SK-N-SH treated with all-trans-retinoic acid at 6 μM for 48 hours (cell line): ENCODE data around the gene SYNE3.

Experiments used
- ATAC-seq: fragments of 200-7000 bp; cut with Tn5 transposase; 3 replicates; pipeline ENCODE4 v1.9.1; 2020; ENCODE audit warnings: mild to moderate bottlenecking, moderate library complexity
- ARNTL ChIP-seq: fragments of 450-650 bp; formaldehyde crosslinking; IDR thresholded peaks from 2 replicates; pipeline ENCODE4 v1.5.0; 2020; ENCODE audit warnings: low read depth, mild to moderate bottlenecking, moderate library complexity, borderline replicate concordance
- BACH2 ChIP-seq: fragments of 250-450 bp; sonication (Bioruptor Pico); IDR thresholded peaks from 2 replicates; pipeline ENCODE4 v1.9.0; 2021; ENCODE audit warnings: mild to moderate bottlenecking, borderline replicate concordance
- CSDC2 ChIP-seq: fragments of 250-450 bp; sonication (Bioruptor Pico); IDR thresholded peaks from 2 replicates; pipeline ENCODE4 v1.5.0; 2020; ENCODE audit warnings: mild to moderate bottlenecking, moderate library complexity
- ESRRG ChIP-seq: fragments of 250-450 bp; sonication (Bioruptor Pico); IDR thresholded peaks from 2 replicates; pipeline ENCODE4 v1.6.1; 2021; ENCODE audit warnings: mild to moderate bottlenecking
- GLIS3 ChIP-seq: fragments of 250-450 bp; sonication (Bioruptor Pico); IDR thresholded peaks from 2 replicates; pipeline ENCODE4 v1.5.0; 2020; ENCODE audit warnings: mild to moderate bottlenecking, moderate library complexity
- ISL1 ChIP-seq: fragments of 250-450 bp; sonication (Bioruptor Pico); IDR thresholded peaks from 2 replicates; pipeline ENCODE4 v2.1.2; 2022; ENCODE audit warnings: mild to moderate bottlenecking, moderate library complexity
- OSR1 ChIP-seq: fragments of 250-450 bp; sonication (Bioruptor Pico); IDR thresholded peaks from 2 replicates; pipeline ENCODE4 v1.8.0; 2022; ENCODE audit warnings: moderate library complexity, mild to moderate bottlenecking, inconsistent platforms
- PPARA ChIP-seq: fragments of 250-450 bp; sonication (Bioruptor Pico); IDR thresholded peaks from 2 replicates; pipeline ENCODE4 v1.5.0; 2020; ENCODE audit warnings: mild to moderate bottlenecking, borderline replicate concordance
- RARB ChIP-seq: fragments of 250-450 bp; sonication (Bioruptor Pico); IDR thresholded peaks from 2 replicates; pipeline ENCODE4 v1.8.0; 2021; ENCODE audit warnings: mild to moderate bottlenecking, moderate library complexity
- SNAI2 ChIP-seq: fragments of 250-450 bp; sonication (Bioruptor Pico); IDR thresholded peaks from 2 replicates; pipeline ENCODE4 v1.5.0; 2020; ENCODE audit warnings: mild to moderate bottlenecking, moderate library complexity
- TCF4 ChIP-seq: fragments of 250-450 bp; sonication (Bioruptor Pico); IDR thresholded peaks from 2 replicates; pipeline ENCODE4 v1.8.0; 2021; ENCODE audit warnings: mild to moderate bottlenecking, moderate library complexity, borderline replicate concordance
- ZC3H10 ChIP-seq: fragments of 250-450 bp; sonication (Bioruptor Pico); IDR thresholded peaks from 2 replicates; pipeline ENCODE4 v1.5.1; 2021; ENCODE audit warnings: mild to moderate bottlenecking, moderate library complexity
- ZFP3 ChIP-seq: fragments of 250-450 bp; sonication (Bioruptor Pico); IDR thresholded peaks from 2 replicates; pipeline ENCODE4 v1.5.0; 2020; ENCODE audit warnings: mild to moderate bottlenecking, moderate library complexity
- ZFP30 ChIP-seq: fragments of 450-650 bp; formaldehyde crosslinking; IDR thresholded peaks from 2 replicates; pipeline ENCODE4 v1.5.0; 2022; ENCODE audit warnings: mild to moderate bottlenecking, moderate library complexity
- ZNF565 ChIP-seq: fragments of 450-650 bp; formaldehyde crosslinking; conservative IDR thresholded peaks from 2 replicates; pipeline ENCODE4 v1.5.0; 2020; ENCODE audit warnings: low read depth, mild to moderate bottlenecking, moderate library complexity
- ZNF70 ChIP-seq: fragments of 450-650 bp; formaldehyde crosslinking; IDR thresholded peaks from 2 replicates; pipeline ENCODE4 v1.5.0; 2020; ENCODE audit warnings: mild to moderate bottlenecking, moderate library complexity
- ZNF8 ChIP-seq: fragments of 450-650 bp; formaldehyde crosslinking; IDR thresholded peaks from 2 replicates; pipeline ENCODE4 v1.5.0; 2020; ENCODE audit warnings: mild to moderate bottlenecking, moderate library complexity
- TF ChIP-seq, protein P1 (sequence below): fragments of 250-450 bp; sonication (Bioruptor Pico); IDR thresholded peaks from 2 replicates; pipeline ENCODE4 v1.5.0; 2020; ENCODE audit warnings: mild to moderate bottlenecking, moderate library complexity
- TF ChIP-seq, protein P2 (sequence below): fragments of 250-450 bp; sonication (Bioruptor Pico); IDR thresholded peaks from 2 replicates; pipeline ENCODE4 v1.5.1; 2021; ENCODE audit warnings: mild to moderate bottlenecking, moderate library complexity
- TF ChIP-seq, protein P3 (sequence below): fragments of 250-450 bp; sonication (Bioruptor Pico); IDR thresholded peaks from 2 replicates; pipeline ENCODE4 v1.8.0; 2020; ENCODE audit warnings: mild to moderate bottlenecking, moderate library complexity, borderline replicate concordance
- TF ChIP-seq, protein P4 (sequence below): fragments of 250-450 bp; sonication (Bioruptor Pico); IDR thresholded peaks from 2 replicates; pipeline ENCODE4 v1.5.1; 2020; ENCODE audit warnings: low read depth, mild to moderate bottlenecking, moderate library complexity
- TF ChIP-seq, protein P5 (sequence below): fragments of 250-450 bp; sonication (Bioruptor Pico); IDR thresholded peaks from 2 replicates; pipeline ENCODE4 v1.8.0; 2021; ENCODE audit warnings: low read depth, mild to moderate bottlenecking, moderate library complexity, borderline replicate concordance

Gene SYNE3

DNA sequence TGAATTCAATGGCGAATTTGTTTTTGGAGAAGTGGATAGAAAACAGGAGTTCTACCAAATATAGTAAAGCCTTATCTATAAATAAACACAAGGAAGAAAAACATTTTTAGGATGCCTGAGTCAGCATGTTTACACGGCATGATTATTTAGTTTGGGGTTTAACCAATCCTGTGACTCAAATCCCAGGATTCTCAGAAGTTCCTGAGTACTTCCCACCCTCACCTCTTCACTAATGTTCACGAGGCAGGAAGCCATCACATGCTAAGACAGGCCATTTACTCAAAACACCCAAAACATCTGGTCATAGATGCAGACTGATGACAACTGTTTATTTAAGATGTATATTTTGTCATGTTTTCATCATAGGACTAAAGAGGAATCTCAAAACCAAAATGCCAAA lies 15.0 kb upstream of the SYNE3 start:
- no peak for ATAC-seq
- TF ChIP-seq TCF4 (CRISPR knock-in tag), result no peak
- no peak for TF ChIP-seq ZFP3 (CRISPR knock-in tag)
- no peak for TF ChIP-seq SNAI2
- TF ChIP-seq OSR1, result no peak
- TF ChIP-seq, protein P1, sequence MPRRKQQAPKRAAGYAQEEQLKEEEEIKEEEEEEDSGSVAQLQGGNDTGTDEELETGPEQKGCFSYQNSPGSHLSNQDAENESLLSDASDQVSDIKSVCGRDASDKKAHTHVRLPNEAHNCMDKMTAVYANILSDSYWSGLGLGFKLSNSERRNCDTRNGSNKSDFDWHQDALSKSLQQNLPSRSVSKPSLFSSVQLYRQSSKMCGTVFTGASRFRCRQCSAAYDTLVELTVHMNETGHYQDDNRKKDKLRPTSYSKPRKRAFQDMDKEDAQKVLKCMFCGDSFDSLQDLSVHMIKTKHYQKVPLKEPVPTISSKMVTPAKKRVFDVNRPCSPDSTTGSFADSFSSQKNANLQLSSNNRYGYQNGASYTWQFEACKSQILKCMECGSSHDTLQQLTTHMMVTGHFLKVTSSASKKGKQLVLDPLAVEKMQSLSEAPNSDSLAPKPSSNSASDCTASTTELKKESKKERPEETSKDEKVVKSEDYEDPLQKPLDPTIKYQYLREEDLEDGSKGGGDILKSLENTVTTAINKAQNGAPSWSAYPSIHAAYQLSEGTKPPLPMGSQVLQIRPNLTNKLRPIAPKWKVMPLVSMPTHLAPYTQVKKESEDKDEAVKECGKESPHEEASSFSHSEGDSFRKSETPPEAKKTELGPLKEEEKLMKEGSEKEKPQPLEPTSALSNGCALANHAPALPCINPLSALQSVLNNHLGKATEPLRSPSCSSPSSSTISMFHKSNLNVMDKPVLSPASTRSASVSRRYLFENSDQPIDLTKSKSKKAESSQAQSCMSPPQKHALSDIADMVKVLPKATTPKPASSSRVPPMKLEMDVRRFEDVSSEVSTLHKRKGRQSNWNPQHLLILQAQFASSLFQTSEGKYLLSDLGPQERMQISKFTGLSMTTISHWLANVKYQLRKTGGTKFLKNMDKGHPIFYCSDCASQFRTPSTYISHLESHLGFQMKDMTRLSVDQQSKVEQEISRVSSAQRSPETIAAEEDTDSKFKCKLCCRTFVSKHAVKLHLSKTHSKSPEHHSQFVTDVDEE (CRISPR knock-in tag), result no peak
- TF ChIP-seq, protein P2, sequence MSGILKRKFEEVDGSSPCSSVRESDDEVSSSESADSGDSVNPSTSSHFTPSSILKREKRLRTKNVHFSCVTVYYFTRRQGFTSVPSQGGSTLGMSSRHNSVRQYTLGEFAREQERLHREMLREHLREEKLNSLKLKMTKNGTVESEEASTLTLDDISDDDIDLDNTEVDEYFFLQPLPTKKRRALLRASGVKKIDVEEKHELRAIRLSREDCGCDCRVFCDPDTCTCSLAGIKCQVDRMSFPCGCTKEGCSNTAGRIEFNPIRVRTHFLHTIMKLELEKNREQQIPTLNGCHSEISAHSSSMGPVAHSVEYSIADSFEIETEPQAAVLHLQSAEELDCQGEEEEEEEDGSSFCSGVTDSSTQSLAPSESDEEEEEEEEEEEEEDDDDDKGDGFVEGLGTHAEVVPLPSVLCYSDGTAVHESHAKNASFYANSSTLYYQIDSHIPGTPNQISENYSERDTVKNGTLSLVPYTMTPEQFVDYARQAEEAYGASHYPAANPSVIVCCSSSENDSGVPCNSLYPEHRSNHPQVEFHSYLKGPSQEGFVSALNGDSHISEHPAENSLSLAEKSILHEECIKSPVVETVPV (CRISPR knock-in tag), result no peak
- no peak for TF ChIP-seq ZNF8 (CRISPR knock-in tag)
- no peak for TF ChIP-seq ZC3H10 (CRISPR knock-in tag)
- TF ChIP-seq ISL1 (CRISPR knock-in tag), result no peak
- TF ChIP-seq ZFP30 (CRISPR knock-in tag), result no peak
- TF ChIP-seq ARNTL, result no peak
- TF ChIP-seq BACH2 (CRISPR knock-in tag), result no peak
- no peak for TF ChIP-seq ZNF565 (CRISPR knock-in tag)
- TF ChIP-seq, protein P3, sequence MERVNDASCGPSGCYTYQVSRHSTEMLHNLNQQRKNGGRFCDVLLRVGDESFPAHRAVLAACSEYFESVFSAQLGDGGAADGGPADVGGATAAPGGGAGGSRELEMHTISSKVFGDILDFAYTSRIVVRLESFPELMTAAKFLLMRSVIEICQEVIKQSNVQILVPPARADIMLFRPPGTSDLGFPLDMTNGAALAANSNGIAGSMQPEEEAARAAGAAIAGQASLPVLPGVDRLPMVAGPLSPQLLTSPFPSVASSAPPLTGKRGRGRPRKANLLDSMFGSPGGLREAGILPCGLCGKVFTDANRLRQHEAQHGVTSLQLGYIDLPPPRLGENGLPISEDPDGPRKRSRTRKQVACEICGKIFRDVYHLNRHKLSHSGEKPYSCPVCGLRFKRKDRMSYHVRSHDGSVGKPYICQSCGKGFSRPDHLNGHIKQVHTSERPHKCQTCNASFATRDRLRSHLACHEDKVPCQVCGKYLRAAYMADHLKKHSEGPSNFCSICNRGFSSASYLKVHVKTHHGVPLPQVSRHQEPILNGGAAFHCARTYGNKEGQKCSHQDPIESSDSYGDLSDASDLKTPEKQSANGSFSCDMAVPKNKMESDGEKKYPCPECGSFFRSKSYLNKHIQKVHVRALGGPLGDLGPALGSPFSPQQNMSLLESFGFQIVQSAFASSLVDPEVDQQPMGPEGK (CRISPR knock-in tag), result no peak
- TF ChIP-seq, protein P4, sequence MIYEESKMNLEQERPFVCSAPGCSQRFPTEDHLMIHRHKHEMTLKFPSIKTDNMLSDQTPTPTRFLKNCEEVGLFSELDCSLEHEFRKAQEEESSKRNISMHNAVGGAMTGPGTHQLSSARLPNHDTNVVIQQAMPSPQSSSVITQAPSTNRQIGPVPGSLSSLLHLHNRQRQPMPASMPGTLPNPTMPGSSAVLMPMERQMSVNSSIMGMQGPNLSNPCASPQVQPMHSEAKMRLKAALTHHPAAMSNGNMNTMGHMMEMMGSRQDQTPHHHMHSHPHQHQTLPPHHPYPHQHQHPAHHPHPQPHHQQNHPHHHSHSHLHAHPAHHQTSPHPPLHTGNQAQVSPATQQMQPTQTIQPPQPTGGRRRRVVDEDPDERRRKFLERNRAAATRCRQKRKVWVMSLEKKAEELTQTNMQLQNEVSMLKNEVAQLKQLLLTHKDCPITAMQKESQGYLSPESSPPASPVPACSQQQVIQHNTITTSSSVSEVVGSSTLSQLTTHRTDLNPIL (CRISPR knock-in tag), result no peak

DNA sequence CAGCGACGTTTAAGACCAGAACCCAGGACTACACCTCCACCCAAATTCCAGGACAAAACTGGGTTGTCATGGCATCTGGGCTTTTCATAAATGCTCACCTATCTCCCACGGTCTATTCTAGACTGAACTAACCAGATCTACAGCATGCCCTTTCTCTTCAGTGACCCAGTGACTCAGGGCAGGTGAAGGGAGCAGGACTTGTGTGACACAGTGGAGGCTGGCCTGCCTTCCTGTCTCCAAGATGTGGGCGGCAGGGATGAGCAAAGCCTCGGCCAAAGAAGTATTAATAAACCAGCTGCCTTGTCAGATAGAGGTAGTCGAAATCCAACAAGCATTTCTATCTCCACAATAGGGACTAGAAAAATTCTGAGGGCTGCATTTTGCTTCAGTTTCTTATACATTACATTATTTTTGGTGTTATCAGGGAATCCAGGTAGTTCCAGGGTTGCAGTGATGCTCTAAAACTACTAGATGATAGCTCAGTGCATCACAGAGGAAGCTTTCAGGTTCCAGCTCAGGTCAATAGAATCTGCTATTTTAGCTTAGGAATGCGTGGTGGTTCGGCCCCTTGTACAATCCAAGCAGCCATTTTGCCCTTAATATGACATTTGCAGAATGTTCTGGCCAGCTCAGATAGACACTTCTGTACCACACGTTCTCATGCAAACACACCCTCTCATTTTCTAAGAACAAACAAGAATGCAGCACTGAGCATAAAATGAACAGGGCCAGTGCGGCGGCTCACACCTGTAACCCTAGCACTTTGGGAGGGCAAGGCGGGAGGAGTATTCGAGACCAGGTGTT lies 14.2 kb upstream of the SYNE3 start:
- no peak for ATAC-seq
- no peak for TF ChIP-seq RARB (CRISPR knock-in tag)
- no peak for TF ChIP-seq ZFP3 (CRISPR knock-in tag)
- no peak for TF ChIP-seq BACH2 (CRISPR knock-in tag)
- no peak for TF ChIP-seq CSDC2 (CRISPR knock-in tag)

DNA sequence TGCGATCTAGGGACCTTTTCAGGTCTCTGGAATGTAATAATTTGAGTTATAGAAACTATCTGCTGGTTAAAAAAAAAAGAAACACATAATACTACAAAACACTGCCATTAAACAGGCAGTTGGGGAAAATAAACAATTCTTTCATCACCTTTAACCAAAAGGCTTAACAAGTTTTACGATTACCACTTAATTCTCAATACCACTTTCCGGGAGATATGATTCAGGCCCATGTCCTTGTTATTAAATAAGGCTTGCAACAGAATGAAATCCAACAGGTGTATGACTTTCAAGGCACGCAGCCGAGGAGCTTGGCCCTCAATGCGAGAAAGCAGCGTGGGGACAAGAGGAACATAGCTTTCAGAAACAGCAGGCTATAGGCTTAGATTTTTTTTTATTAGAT lies 12.8 kb upstream of the SYNE3 start:
- no peak for ATAC-seq
- TF ChIP-seq ESRRG (CRISPR knock-in tag) (no peak), BACH2 (CRISPR knock-in tag) (no peak), ZNF70 (no peak), RARB (CRISPR knock-in tag) (no peak), GLIS3 (CRISPR knock-in tag) (no peak), TCF4 (CRISPR knock-in tag) (no peak), PPARA (CRISPR knock-in tag) (no peak), ARNTL (no peak), ZNF8 (CRISPR knock-in tag) (no peak), ZNF565 (CRISPR knock-in tag) (no peak), OSR1 (no peak), SNAI2 (no peak), ZFP30 (CRISPR knock-in tag) (no peak)
- TF ChIP-seq, protein P5, sequence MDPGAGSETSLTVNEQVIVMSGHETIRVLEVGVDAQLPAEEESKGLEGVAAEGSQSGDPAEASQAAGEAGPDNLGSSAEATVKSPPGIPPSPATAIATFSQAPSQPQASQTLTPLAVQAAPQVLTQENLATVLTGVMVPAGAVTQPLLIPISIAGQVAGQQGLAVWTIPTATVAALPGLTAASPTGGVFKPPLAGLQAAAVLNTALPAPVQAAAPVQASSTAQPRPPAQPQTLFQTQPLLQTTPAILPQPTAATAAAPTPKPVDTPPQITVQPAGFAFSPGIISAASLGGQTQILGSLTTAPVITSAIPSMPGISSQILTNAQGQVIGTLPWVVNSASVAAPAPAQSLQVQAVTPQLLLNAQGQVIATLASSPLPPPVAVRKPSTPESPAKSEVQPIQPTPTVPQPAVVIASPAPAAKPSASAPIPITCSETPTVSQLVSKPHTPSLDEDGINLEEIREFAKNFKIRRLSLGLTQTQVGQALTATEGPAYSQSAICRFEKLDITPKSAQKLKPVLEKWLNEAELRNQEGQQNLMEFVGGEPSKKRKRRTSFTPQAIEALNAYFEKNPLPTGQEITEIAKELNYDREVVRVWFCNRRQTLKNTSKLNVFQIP (CRISPR knock-in tag), result no peak
- TF ChIP-seq, protein P4 (CRISPR knock-in tag), result no peak
- TF ChIP-seq, protein P2 (CRISPR knock-in tag), result no peak
